CD14-positive monocyte (primary cell): ENCODE measurements around the gene DGKE. TPM values are rescaled to one million over a fixed set of nuclear protein-coding genes. Genes with fewer than 3 reads are reported as not detected.
A peak's percentile ranks its signal among the peaks of the same experiment; 100 is the strongest.

ENCODE experiments used
- DNase-seq, 3 donors: peaks; one replicate each; pipeline ENCODE4 v3.0.0-alpha.2; 2011 to 2022
- H2AFZ ChIP-seq: 2 replicates; pipeline ENCODE4 v1.6.0; 2012; ENCODE audit warnings: mild to moderate bottlenecking, low read depth, low read length, inconsistent platforms; ENCODE audit not compliant: insufficient read depth, poor library complexity, severe bottlenecking
- H3K27ac ChIP-seq, 2 donors: 1 replicate in 1 of 2; 2 replicates in 1 of 2; pipeline ENCODE4 v1.5.1; 2012 to 2013; ENCODE audit warnings: low read length in 2 of 2, control low read depth in 1 of 2, inconsistent platforms in 1 of 2, low read depth in 1 of 2, mild to moderate bottlenecking in 1 of 2
- H3K27me3 ChIP-seq, 2 donors: one replicate each; pipeline versions ENCODE4 v1.6.0 to v1.6.1; 2011 to 2013; ENCODE audit warnings: low read length in 2 of 2; ENCODE audit not compliant: control insufficient read depth in 2 of 2, insufficient read depth in 2 of 2
- H3K36me3 ChIP-seq, 2 donors: replicated peaks in 1 of 2; 1 replicate in 1 of 2; 2 replicates in 1 of 2; pipeline versions ENCODE4 v1.5.1 to v1.6.1; 2012 to 2013; ENCODE audit warnings: low read length in 2 of 2, control low read depth in 1 of 2, inconsistent platforms in 1 of 2, mild to moderate bottlenecking in 1 of 2; ENCODE audit not compliant: insufficient read depth in 2 of 2, control insufficient read depth in 1 of 2
- H3K4me1 ChIP-seq, 2 donors: 1 replicate in 1 of 2; 2 replicates in 1 of 2; pipeline versions ENCODE4 v1.5.1 to v1.6.1; 2012 to 2013; ENCODE audit warnings: low read length in 2 of 2, control low read depth in 1 of 2, inconsistent platforms in 1 of 2, mild to moderate bottlenecking in 1 of 2, moderate library complexity in 1 of 2; ENCODE audit not compliant: insufficient read depth in 2 of 2, control insufficient read depth in 1 of 2
- H3K4me2 ChIP-seq: replicated peaks from 2 replicates; pipeline ENCODE3; 2012; ENCODE audit warnings: low read length, moderate library complexity, mild to moderate bottlenecking; ENCODE audit not compliant: poor library complexity, severe bottlenecking; ENCODE audit errors: extremely low read depth
- H3K4me3 ChIP-seq, 3 experiments: fragments of 200-600 bp in 1 of 3; sonication (generic) in 1 of 3; replicated peaks in 1 of 3; 1 replicate in 2 of 3; 2 replicates in 1 of 3; pipeline ENCODE4 v1.5.1; 2011 to 2013; ENCODE audit warnings: low read length in 3 of 3, mild to moderate bottlenecking in 3 of 3, control low read depth in 2 of 3, low read depth in 2 of 3, inconsistent platforms in 1 of 3, moderate library complexity in 1 of 3
- H3K79me2 ChIP-seq: 2 replicates; pipeline ENCODE4 v1.6.0; 2012; ENCODE audit warnings: mild to moderate bottlenecking, control low read depth, inconsistent platforms, low read length, moderate library complexity; ENCODE audit not compliant: insufficient read depth
- H3K9ac ChIP-seq: 2 replicates; pipeline ENCODE4 v1.6.0; 2017; ENCODE audit warnings: low read length, mild to moderate bottlenecking; ENCODE audit not compliant: insufficient read depth, poor library complexity, severe bottlenecking
- H3K9me3 ChIP-seq, 2 donors: replicated peaks in 1 of 2; 1 replicate in 1 of 2; 2 replicates in 1 of 2; pipeline versions ENCODE4 v1.5.1 to v1.6.1; 2012 to 2013; ENCODE audit warnings: low read length in 2 of 2, control low read depth in 1 of 2; ENCODE audit not compliant: control insufficient read depth in 1 of 2, insufficient read depth in 1 of 2
- H4K20me1 ChIP-seq: 2 replicates; pipeline ENCODE4 v1.6.0; 2012; ENCODE audit warnings: mild to moderate bottlenecking, low read length, control low read depth, moderate library complexity; ENCODE audit not compliant: insufficient read depth
- H3K27ac Mint-ChIP-seq, 7 donors: one replicate each; pipeline ENCODE4 v1.8.0; 2020; ENCODE audit warnings: mild to moderate bottlenecking in 7 of 7, mixed read lengths in 7 of 7, moderate library complexity in 6 of 7, inconsistent platforms in 2 of 7
- H3K27me3 Mint-ChIP-seq, 3 donors: one replicate each; pipeline ENCODE4 v1.8.0; 2021 to 2022; ENCODE audit warnings: low read depth in 3 of 3, mild to moderate bottlenecking in 3 of 3, mixed read lengths in 3 of 3, moderate library complexity in 3 of 3, inconsistent platforms in 1 of 3
- H3K36me3 Mint-ChIP-seq, 2 donors: one replicate each; pipeline ENCODE4 v1.8.0; 2020; ENCODE audit warnings: mixed read lengths in 2 of 2, inconsistent platforms in 1 of 2, mild to moderate bottlenecking in 1 of 2
- H3K4me1 Mint-ChIP-seq: one replicate; pipeline ENCODE4 v1.8.0; 2020; ENCODE audit warnings: mild to moderate bottlenecking, mixed read lengths
- H3K4me3 Mint-ChIP-seq, 2 donors: one replicate each; pipeline ENCODE4 v1.8.0; 2020; ENCODE audit warnings: mild to moderate bottlenecking in 2 of 2, mixed read lengths in 2 of 2, moderate library complexity in 1 of 2
- H3K9me3 Mint-ChIP-seq, 7 donors: one replicate each; pipeline ENCODE4 v1.8.0; 2020 to 2022; ENCODE audit warnings: mixed read lengths in 7 of 7, mild to moderate bottlenecking in 6 of 7, moderate library complexity in 6 of 7, inconsistent platforms in 2 of 7
- CTCF ChIP-seq: fragments of 200-600 bp; IDR thresholded peaks from one replicate; pipeline ENCODE4 v1.8.0; 2022; ENCODE audit warnings: antibody characterized with exemption, mild to moderate bottlenecking
- WGBS: methylation state at CpG from one replicate; pipeline ENCODE4 v1.1.5; 2013; ENCODE audit warnings: missing lambda C conversion rate; ENCODE audit not compliant: insufficient coverage; 5-methylcytosine and 5-hydroxymethylcytosine counted together
- intact Hi-C, 2 donors: fragments of 100-400 bp; cut with micrococcal nuclease; formaldehyde crosslinking; loops; one replicate each; pipeline versions ENCODE4 v1.15.0 to v1.15.1; 2023
- polyA plus RNA-seq, 3 donors: library from polyadenylated mRNA; depleted of rRNA in 1 of 3; unstranded in 2 of 3; stranded (reverse) in 1 of 3; fragments of 300-500 nt in 2 of 3; fragments of >200 nt in 1 of 3; fragmentation: Illumina TruSeq in 2 of 3; gene quantifications; 1 replicate in 2 of 3; 2 replicates in 1 of 3; pipeline ENCODE4 v1.2.3, GENCODE V29; 2012 to 2021

DGKE gene
- polyA plus RNA-seq, 3 donors: 1.1 to 3.0 (median 1.5) TPM

DNA sequence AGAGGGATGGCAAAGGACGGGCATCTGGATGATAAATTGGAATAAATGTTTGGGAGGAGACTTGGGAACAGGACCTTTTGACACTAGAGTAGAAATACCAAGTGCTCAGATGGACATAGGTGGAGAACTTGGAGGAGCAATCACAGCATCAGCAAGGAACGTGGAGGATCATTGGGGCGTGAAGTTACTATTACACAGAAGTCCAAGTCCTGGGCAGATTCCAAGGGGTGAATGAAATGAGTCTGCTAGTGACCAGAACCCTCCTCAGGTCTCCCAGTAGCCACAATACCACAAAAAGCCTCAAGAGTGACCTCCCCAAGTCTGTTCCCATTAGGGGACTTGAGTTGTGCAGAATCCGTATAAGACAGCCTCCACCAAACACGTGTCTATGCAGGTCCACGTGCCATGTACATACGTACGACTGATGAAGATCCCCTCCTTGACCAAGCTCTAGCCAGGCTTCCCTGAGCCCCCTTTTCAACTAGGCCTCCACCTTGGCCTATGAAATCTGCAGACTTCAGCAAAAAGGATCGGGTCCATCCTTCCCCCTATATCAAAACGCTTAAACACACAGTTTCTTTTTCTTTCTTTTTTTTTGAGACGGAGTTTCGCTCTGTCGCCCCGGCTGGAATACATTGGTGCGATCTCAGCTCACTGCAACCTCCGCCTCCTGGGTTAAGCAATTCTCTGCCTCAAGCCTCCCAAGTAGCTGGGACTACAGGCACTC, 2.4 kb upstream of the DGKE start:
- Histone ChIP-seq H3K9me3 (no peaks in the 10 kb centered on the region), H4K20me1 (peaks cover 12% of the 10 kb centered on the region), H3K9ac (no peak overlapping the region), H3K4me2 (no peak overlapping the region), H2AFZ (no peak overlapping the region), H3K4me3 (no peak overlapping the region), H3K36me3 (peaks cover 0 to 4% of the 10 kb centered on the region in 2 donors), H3K27ac (no peak overlapping the region), H3K4me1 (peaks cover 26 to 30% of the 10 kb centered on the region in 2 donors), H3K27me3 (no peaks in the 10 kb centered on the region), H3K79me2 (peaks cover 12% of the 10 kb centered on the region)
- Mint-ChIP-seq H3K4me1 (peaks cover 22% of the 10 kb centered on the region), H3K4me3 (no peak overlapping the region), H3K9me3 (no peaks in the 10 kb centered on the region), H3K27me3 (peaks cover 2 to 9% (median 5%) of the 10 kb centered on the region in 3 donors), H3K27ac (peak overlapping the region in 1 of 7 donors; percentile 33), H3K36me3 (peaks cover 9 to 25% of the 10 kb centered on the region in 2 donors)
- WGBS: 84% methylated on average over 14 of the region's 16 CpGs
- no peak for DNase-seq
- intact Hi-C loops: loop anchor here (5.0 kb wide), 2 partner anchors 81 to 146 kb away; partner anchors contain the start of genes SCPEP1 (in 1 of the 2) and TRIM25 (in 1 of the 2)
- no peak for TF ChIP-seq CTCF

- H3K4me1 Mint-ChIP-seq: peaks cover 22% of the 10 kb centered on the region
- H3K36me3 Mint-ChIP-seq: peaks cover 12 to 29% of the 10 kb centered on the region in 2 donors
- Histone ChIP-seq H3K27me3 (no peaks in the 10 kb centered on the region), H3K4me3 (peak overlapping the region in 2 of 3 experiments; percentile 42 to 85), H3K9me3 (no peaks in the 10 kb centered on the region), H2AFZ (no peak overlapping the region), H3K79me2 (peaks cover 12% of the 10 kb centered on the region), H3K9ac (no peak overlapping the region), H3K4me2 (peak overlapping the region; percentile 94), H3K27ac (no peak overlapping the region), H3K4me1 (peaks cover 26 to 30% of the 10 kb centered on the region in 2 donors), H4K20me1 (peaks cover 12% of the 10 kb centered on the region), H3K36me3 (peaks cover 0 to 4% of the 10 kb centered on the region in 2 donors)
- WGBS: 63% methylated on average over 1 of the region's 4 CpGs
- peak overlapping the region; percentile 94 for H3K4me3 Mint-ChIP-seq
- intact Hi-C loops: loop anchor here (5.0 kb wide), 2 partner anchors 80 to 145 kb away; partner anchors contain the start of genes SCPEP1 (in 1 of the 2) and TRIM25 (in 1 of the 2)
- peaks cover 2 to 9% (median 5%) of the 10 kb centered on the region in 3 donors for H3K27me3 Mint-ChIP-seq
- DNase-seq: peak in 2 of 3 donors; percentile 22 to 29
- no peak for TF ChIP-seq CTCF
- peak overlapping the region in 2 of 7 donors; percentile 76 to 82 for H3K27ac Mint-ChIP-seq
- no peaks in the 10 kb centered on the region for H3K9me3 Mint-ChIP-seq
Measured at GRCh38 chr17:56832446-56832845, 1.5 kb upstream of the DGKE start.
